Loucy (cell line): ENCODE data around the gene MGAT4B.

Source experiments
- H2AFZ ChIP-seq: fragments of 200-600 bp; sonication (generic); 2 replicates; pipeline ENCODE4 v1.6.0; 2016; ENCODE audit warnings: antibody characterized with exemption, mild to moderate bottlenecking, low read length, moderate library complexity
- H3F3A ChIP-seq: fragments of 200-600 bp; 2 replicates; pipeline ENCODE4 v1.6.0; 2016; ENCODE audit warnings: antibody characterized with exemption, low read depth, mild to moderate bottlenecking
- H3K27me3 ChIP-seq: fragments of 200-600 bp; sonication (generic); 2 replicates; pipeline ENCODE4 v1.6.1; 2014; ENCODE audit warnings: low read length, mild to moderate bottlenecking; ENCODE audit not compliant: insufficient read depth, poor library complexity, severe bottlenecking
- H3K36me3 ChIP-seq: fragments of 200-600 bp; sonication (generic); 2 replicates; pipeline ENCODE4 v1.6.1; 2016; ENCODE audit warnings: low read length; ENCODE audit not compliant: insufficient read depth
- H3K4me1 ChIP-seq: fragments of 200-600 bp; sonication (generic); 2 replicates; pipeline ENCODE4 v1.5.1; 2014; ENCODE audit warnings: low read length, mild to moderate bottlenecking; ENCODE audit not compliant: insufficient read depth, poor library complexity, severe bottlenecking
- H3K4me2 ChIP-seq: fragments of 200-600 bp; sonication (generic); 2 replicates; pipeline ENCODE4 v1.6.0; 2014; ENCODE audit warnings: antibody characterized with exemption, low read length, low read depth, mild to moderate bottlenecking; ENCODE audit not compliant: poor library complexity, severe bottlenecking
- H3K4me3 ChIP-seq: fragments of 200-600 bp; sonication (generic); 2 replicates; pipeline ENCODE4 v1.5.1; 2014; ENCODE audit warnings: low read length, mild to moderate bottlenecking, mixed read lengths; ENCODE audit not compliant: poor library complexity, severe bottlenecking
- H3K79me2 ChIP-seq: fragments of 200-600 bp; sonication (generic); 2 replicates; pipeline ENCODE4 v1.6.1; 2014; ENCODE audit warnings: low read length; ENCODE audit not compliant: insufficient read depth
- H3K9ac ChIP-seq: fragments of 200-600 bp; sonication (generic); 2 replicates; pipeline ENCODE4 v1.6.0; 2014; ENCODE audit warnings: mild to moderate bottlenecking, low read depth, low read length, moderate library complexity; ENCODE audit not compliant: poor library complexity, severe bottlenecking
- H3K9me2 ChIP-seq: fragments of 200-600 bp; sonication (generic); replicated peaks from 2 replicates; pipeline ENCODE4 v1.6.1; 2016; ENCODE audit warnings: low read depth, low read length, mixed read lengths
- H3K9me3 ChIP-seq: fragments of 200-600 bp; sonication (generic); 2 replicates; pipeline ENCODE4 v1.6.1; 2014; ENCODE audit warnings: mild to moderate bottlenecking, antibody characterized with exemption, low read length, low read depth; ENCODE audit not compliant: insufficient read depth
- H4K20me1 ChIP-seq: fragments of 200-600 bp; sonication (generic); 2 replicates; pipeline ENCODE4 v1.6.0; 2014; ENCODE audit warnings: antibody characterized with exemption, low read length, mild to moderate bottlenecking; ENCODE audit not compliant: insufficient read depth, poor library complexity, severe bottlenecking
- CTCF ChIP-seq: fragments of 200-600 bp; sonication (generic); conservative IDR thresholded peaks from 2 replicates; pipeline ENCODE4 v1.5.1; 2014; ENCODE audit warnings: mild to moderate bottlenecking, antibody characterized with exemption, low read length
- EZH2phosphoT487 ChIP-seq: fragments of 200-600 bp; IDR thresholded peaks from 2 replicates; pipeline ENCODE4 v1.6.1; 2018; ENCODE audit warnings: antibody characterized with exemption, mild to moderate bottlenecking, moderate library complexity, borderline replicate concordance

The MGAT4B gene

GRCh38 chr5:179788193-179788854 lies 18.3 kb downstream of the MGAT4B start:
- H3K79me2 ChIP-seq: no peaks in the 10 kb centered on the region
- H3F3A ChIP-seq: no peaks in the 10 kb centered on the region
- H3K9ac ChIP-seq: no peak overlapping the region
- H4K20me1 ChIP-seq: no peaks in the 10 kb centered on the region
- H3K4me3 ChIP-seq: no peak overlapping the region
- H3K9me3 ChIP-seq: no peaks in the 10 kb centered on the region
- no peak for TF ChIP-seq EZH2phosphoT487
- no peak for TF ChIP-seq CTCF
- no peak overlapping the region for H2AFZ ChIP-seq
- H3K27me3 ChIP-seq: no peaks in the 10 kb centered on the region
- H3K9me2 ChIP-seq: no peaks in the 10 kb centered on the region
- H3K36me3 ChIP-seq: no peaks in the 10 kb centered on the region
- no peak overlapping the region for H3K4me2 ChIP-seq
- peaks cover 3% of the 10 kb centered on the region for H3K4me1 ChIP-seq

DNA sequence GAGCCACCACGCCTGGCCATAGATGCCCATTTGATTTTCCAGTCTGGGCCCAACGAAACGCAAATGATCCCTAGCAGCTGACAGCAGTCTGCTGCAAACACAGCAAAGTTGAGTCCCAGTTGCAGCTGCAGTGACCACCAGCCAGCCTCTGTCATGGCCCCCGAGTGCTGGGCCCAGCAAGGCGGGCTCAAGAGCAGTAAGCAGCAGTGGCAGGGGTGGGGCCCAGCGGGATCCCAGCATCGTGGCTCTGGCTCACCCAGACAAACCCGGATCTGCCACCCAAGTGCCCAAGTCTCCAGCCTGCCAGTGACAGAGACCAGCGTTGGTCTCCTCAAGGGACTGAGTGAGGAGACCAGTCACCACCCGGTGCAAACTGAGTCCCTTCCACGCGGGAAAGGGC lies 19.8 kb downstream of the MGAT4B start:
- no peaks in the 10 kb centered on the region for H3F3A ChIP-seq
- no peak overlapping the region for H3K9ac ChIP-seq
- H3K79me2 ChIP-seq: no peaks in the 10 kb centered on the region
- H3K36me3 ChIP-seq: no peaks in the 10 kb centered on the region
- H3K9me3 ChIP-seq: no peaks in the 10 kb centered on the region
- no peak overlapping the region for H3K4me2 ChIP-seq
- H3K4me1 ChIP-seq: no peaks in the 10 kb centered on the region
- no peak overlapping the region for H3K4me3 ChIP-seq
- no peak overlapping the region for H2AFZ ChIP-seq
- TF ChIP-seq CTCF (no peak), EZH2phosphoT487 (no peak)
- H3K9me2 ChIP-seq: no peaks in the 10 kb centered on the region
- H3K27me3 ChIP-seq: no peaks in the 10 kb centered on the region
- H4K20me1 ChIP-seq: no peaks in the 10 kb centered on the region

GRCh38 chr5:179783128-179783527 lies 23.5 kb downstream of the MGAT4B start:
- no peak overlapping the region for H3K4me2 ChIP-seq
- no peaks in the 10 kb centered on the region for H3K4me1 ChIP-seq
- no peaks in the 10 kb centered on the region for H3K9me3 ChIP-seq
- no peaks in the 10 kb centered on the region for H3F3A ChIP-seq
- H3K79me2 ChIP-seq: no peaks in the 10 kb centered on the region
- no peaks in the 10 kb centered on the region for H4K20me1 ChIP-seq
- peaks cover 4% of the 10 kb centered on the region; the same call in 1 of the 2 replicates for H3K36me3 ChIP-seq
- TF ChIP-seq CTCF (no peak), EZH2phosphoT487 (no peak)
- no peaks in the 10 kb centered on the region for H3K9me2 ChIP-seq
- no peak overlapping the region for H3K9ac ChIP-seq
- H3K27me3 ChIP-seq: no peaks in the 10 kb centered on the region
- no peak overlapping the region for H3K4me3 ChIP-seq
- no peak overlapping the region for H2AFZ ChIP-seq
